Left forelimb (tissue), 1 donor: ENCODE data around the gene EFS.
"Not testable (repeated sequence)": the region's sequence is repeated elsewhere in the genome, so short reads cannot be mapped to it uniquely, and the experiment has no call there.

ENCODE experiments used
- DNase-seq: peaks from one replicate; pipeline ENCODE4 v3.0.0-alpha.2; 2018; ENCODE audit warnings: low spot score

Gene EFS, protein sequence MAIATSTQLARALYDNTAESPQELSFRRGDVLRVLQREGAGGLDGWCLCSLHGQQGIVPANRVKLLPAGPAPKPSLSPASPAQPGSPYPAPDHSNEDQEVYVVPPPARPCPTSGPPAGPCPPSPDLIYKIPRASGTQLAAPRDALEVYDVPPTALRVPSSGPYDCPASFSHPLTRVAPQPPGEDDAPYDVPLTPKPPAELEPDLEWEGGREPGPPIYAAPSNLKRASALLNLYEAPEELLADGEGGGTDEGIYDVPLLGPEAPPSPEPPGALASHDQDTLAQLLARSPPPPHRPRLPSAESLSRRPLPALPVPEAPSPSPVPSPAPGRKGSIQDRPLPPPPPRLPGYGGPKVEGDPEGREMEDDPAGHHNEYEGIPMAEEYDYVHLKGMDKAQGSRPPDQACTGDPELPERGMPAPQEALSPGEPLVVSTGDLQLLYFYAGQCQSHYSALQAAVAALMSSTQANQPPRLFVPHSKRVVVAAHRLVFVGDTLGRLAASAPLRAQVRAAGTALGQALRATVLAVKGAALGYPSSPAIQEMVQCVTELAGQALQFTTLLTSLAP

DNA sequence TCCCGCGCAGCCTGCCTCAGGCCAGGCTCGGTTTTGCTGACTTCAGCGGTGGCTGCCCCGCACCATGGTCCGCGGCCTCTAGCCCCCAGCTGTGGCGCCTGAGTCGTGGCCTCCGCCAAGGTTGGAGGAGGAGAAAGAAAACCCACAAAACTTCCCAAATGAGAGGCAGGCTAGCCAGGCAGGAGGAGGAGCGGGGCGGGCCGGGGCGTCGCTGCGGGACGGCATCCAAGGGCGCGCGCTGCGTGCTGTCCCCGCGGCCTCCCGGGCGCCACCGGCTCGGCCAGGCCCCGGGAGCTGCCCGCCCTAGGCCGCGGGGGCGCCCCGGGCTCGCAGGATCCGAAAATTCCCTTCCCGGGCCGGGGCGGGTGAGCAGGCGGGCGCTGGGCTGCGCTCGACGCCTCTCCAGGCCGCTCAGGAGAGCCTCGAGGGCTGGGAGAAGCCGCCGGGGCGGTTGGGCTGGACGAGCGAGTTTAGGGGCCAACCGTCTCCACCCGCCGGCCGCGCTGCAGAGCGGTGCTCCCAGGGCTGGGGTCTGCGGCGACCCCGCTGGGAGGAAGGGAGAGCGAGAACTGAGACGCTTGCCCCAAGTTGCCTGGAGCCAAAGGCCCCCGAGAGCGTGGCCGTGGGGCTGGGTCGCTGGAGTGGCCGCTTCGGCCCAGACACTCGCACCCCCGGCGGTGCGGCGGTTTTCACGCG lies at the start of gene EFS:
EFS (minus strand) TSS at position 137 of the 696 bp plus-strand sequence. CDS start 147 bp downstream, outside the sequence.
- peak; percentile 83 for DNase-seq

DNA sequence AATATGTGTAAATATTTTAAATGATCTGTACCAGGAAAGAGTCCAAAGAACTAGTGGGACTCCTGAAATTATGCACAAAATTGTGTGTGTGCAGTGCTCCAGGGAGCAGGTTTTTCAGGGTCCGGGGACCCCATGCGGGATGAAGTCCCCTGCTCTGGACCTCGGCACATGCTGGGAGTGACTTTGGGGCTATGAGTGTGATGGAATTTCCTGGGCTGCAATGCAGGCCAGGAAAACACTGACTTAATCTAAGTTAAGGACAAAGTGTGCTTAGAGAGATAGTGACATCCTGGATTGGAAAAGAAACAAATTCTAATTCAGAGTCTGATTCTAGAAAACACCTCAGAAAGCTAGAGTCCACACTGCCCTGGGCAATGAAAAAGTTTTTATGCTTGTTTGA lies 49.3 kb upstream of the EFS start:
- no peak for DNase-seq

DNA sequence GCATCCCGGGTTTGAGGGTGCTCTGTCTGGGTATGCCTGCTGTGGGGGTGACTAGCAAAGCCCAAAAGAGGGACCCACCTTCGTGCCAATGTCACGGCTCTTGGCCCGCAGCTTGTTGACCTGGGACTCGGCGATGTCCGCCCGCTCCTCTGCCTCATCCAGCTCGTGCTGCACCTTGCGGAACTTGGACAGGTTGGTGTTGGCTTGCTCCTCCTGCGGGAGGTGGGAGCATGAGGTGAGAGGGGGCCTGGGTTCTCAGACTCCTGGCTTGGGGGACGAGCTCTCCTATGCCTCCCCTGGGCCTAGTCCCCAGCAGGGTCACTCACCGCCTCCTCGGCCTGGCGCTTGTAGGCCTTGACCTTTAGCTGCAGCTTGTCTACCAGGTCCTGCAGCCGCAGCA lies 48.7 kb upstream of the EFS start:
- DNase-seq, result no peak

DNA sequence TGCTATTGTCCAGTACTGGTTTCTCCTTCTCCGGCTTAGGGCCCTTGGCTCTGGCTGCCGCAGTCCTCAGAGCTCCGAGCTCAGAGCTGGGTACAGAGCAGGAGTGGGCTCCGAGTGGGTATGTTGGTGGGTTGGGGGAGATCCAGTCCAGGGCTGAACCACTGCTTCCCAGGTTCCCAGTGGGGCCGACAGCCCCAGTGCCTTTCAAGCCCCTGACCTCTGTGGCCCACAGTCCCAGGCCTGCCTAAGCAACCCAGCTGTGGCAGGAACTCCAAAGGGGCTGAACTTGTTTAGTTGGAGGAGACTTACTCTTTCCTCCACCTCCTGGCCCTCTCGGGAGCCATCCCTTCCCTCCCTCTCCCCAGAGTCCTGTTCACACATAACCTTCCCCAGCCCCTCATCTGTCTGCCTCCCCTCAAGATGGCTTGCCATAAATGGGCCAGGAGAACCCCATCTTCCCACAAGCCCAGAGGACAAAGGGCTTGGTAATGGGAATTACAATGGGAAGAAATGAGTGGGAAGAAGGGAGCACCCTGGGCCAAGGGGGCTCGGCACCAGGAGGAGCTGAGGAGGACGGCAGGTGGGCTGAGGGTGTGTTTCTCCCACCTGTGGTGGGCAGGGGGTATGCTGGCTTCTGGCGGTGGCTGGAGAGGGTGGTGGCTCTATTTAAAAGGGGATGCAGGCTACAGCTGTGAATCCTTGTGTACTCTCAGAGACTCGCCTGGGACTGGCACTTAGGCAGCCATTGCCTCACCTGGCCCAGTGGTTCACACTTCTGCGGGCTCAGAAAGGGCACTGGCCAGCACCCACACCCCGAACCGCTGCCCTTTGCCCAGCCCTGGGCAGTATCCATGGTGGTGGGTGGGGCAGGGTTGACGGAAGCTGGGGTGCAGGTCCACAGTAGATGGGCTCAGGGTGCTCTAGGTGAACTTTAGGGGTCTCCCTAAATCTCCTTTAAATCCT lies 46.9 kb upstream of the EFS start:
- DNase-seq, result no peak

DNA sequence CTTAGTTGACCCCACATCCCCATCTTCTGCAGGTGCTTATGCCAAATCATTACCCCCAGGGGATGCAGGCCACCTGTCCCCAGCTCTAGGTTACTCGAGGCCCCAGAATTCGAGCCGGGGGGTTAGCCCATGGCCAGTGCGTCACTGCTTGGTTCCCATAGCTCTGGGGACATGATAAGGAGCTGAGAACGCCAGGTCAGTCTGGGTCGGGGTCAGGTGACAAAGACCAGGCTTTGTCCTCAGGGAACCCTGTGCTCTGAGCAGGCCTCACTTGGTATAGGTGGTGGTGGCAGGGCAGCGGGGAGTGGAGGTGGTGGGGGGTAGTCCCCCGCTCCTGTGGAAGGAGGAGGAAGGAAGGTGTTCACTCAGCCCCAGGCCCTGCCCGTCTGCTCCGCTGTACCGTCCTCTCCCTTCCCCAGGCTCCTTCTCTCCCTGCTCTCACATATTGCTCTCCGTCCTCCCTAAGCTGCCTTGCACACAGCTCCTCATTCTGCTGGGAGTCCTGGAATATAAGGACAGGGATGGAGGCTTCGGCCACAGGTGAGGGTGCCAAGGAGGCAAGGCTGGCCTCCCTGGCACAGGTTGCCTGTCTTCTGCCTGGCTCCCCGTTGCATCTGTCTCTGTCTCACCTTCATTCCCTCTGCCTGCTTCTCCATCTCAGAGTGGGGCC lies 45.1 kb upstream of the EFS start:
- no peak for DNase-seq

DNA sequence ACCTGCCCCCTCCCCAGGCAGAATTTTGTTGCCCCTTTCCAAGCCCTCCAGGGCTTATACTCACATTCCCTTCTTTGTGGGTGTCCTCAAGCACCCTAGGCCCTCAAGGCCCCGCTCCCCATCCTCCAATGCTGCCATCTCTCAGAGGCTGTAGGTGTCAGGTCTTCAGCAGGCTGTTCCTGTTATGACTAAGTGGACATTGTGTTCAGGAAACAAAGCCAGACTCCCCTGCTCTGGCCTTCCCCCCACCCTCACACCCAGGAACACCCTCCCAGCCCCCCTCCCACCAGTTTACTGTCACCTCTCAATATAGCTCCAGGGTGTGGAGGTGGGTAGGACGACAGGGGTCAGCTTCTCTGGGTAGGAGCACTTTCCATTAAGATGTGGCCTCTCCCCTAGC lies 44.5 kb upstream of the EFS start:
- DNase-seq, result no peak

DNA sequence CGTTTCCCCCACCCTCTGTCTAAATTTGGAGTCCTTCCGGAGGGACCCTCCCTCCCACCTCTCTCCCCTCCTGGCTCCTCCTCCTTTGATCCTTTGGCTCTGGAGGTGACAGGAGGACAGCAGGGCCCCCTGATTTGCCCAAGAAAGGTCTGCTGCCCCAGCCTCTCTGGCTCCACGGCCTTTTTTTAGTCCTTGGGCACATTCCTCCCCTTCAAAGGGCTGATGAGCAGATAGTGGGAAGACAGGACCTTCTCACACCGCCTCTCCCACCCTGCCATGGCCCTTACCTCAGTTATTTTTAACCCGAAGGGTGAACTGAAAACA lies 43.3 kb upstream of the EFS start:
- no peak for DNase-seq

DNA sequence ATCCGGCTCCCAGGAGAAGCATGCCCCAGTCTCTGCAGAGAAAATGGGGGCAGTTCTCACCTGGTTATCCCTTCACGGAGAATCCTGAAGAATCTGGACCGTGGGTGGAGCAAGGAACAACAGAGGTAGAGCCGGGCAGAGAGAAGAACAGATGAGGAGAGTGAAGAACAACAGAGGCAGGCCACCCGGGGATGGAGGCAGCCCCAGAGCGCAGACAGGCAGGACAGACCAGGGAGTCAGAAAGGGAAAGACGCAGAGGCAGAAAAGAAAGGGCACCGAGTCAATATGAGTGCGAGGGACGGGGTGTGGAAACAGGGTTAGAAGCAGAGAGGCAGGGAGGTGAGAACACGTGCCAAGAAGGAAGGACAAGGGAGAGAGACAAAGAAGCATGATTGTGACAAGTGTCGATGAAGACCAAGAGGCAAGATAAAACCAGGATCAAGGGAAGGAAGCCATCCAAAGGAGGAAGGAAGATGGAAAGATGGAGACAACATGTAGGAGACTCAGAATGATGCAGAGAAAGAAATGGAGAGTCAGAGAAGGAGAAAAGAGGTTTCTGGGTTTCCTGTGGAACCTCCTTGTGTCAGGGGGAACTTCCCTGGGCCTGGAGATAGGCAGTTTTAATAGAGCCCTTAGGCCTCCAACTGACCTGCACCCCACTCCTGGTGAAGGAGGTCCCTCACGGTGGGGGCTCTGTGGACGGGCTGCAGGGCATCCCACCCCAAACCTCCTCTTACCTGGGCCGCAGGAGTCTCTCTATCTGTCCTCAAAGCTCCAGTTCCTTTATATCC lies 42.7 kb upstream of the EFS start, which contains the start of gene MYH6:
MYH6 (minus strand) TSS at position 758 of the 791 bp plus-strand sequence. CDS start 1,050 bp downstream, outside the sequence.
- DNase-seq, result no peak

DNA sequence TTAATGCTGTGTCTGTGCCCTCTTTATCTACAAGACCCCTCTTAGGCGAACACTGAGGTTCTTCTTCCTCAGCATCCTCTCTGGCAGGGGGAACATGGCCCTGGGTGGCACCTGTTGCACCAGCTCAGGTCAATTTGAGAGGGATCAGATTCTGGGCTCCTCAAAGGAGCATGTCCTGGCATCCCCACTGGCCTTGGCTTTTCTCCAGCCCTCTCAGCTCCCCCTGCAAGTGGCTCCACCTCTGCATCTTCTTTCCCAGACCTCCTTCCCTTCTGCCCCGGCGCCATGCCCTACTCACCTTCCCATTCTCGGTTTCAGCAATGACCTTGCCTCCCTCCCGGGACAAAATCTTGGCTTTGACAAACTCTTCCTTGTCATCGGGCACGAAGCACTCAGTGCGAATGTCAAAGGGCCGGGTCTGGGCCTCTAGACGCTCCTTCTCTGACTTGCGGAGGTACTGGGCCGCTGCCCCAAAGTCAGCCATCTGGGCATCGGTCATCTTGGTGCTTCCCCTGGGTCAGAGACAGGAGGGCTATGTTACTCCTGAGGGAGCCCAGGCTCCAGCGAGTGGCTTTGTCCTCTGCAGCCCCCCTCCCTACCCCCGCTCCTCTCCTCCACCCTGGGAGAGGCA lies 41.9 kb upstream of the EFS start:
- no peak for DNase-seq

DNA sequence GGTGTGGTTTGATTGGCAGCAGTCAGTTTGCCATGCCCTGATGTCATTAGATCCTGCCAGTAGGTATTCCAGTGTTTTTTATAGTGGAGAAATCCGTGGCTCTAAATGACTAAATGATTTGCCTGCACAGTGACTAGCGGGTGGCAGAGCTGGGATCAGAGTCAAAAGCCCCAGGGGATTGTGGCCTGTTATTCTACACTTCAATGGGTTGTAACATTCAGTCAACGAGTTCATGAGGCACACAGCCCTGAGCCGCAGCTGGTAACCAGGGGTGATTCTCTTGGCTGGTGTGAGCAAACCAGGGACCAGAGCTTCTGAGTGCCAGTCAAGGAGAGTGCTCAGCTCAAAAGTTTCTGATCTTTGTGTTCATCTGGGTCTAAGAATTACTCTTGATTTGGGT lies 41.3 kb upstream of the EFS start:
- DNase-seq, result no peak

DNA sequence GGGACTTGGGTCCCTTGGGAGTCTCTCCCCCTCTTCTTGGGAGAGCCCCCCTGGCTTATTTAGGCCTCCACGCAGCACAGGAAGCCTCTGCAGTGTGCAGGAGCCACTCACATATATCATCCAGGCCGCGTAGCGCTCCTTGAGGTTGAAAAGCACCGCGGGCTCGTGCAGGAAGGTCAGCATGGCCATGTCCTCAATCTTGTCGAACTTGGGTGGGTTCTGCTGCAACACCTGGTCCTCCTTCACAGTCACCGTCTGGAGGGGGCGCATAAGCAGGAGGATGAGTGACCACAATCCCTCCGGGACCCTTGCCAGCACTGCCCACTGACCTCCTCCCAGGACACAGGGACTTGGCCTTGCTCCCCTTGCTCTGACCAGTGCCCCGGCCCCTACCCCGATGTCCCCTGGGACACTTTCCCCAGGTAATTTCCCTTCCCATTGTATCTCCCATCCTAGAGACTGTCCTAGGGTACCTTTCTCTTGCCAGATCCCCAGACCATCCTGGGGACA lies 40.6 kb upstream of the EFS start:
- DNase-seq, result no peak

DNA sequence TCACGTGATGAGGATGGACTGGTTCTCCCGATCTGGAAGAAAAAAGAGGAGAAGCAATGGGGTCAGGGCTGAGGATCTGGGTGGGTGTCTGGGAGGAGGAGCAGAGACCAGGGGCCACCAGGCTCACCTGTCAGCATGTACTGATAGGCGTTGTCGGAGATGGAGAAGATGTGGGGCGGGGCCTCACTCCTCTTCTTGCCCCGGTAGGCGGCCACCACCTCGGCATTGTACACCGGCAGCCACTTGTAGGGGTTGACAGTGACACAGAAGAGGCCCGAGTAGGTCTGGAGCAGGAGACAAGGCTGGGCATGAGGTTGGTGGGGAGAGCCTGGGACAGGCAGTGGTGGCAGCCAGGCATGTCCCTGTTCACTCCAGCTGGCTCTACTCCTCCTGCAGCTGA lies 40.1 kb upstream of the EFS start:
- no peak for DNase-seq

DNA sequence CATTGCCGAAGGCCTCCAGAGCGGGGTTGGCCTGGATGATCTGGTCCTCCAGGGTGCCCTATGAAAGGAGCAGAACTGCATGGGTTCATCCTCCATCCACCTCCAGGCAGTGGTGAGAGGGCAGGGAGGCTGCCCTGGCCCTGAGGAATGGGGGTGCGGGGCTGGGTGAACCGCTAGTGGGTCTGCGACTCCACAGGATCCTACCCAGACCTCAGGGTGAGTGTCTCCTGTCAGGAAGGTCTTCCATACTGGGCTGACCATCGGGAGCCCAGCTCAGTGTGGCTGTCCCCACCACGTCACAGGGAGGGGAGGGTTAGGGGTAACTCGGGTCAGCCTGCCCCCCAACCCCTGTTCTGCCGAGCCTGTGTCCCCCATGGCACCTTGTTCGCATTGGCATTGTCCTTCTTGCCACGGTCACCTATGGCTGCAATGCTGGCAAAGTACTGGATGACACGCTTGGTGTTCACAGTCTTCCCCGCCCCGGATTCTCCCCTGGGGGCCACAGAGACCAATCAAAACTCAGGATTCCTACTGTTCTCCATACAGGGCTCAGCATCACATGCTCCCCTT lies 39.4 kb upstream of the EFS start:
- DNase-seq, result no peak

DNA sequence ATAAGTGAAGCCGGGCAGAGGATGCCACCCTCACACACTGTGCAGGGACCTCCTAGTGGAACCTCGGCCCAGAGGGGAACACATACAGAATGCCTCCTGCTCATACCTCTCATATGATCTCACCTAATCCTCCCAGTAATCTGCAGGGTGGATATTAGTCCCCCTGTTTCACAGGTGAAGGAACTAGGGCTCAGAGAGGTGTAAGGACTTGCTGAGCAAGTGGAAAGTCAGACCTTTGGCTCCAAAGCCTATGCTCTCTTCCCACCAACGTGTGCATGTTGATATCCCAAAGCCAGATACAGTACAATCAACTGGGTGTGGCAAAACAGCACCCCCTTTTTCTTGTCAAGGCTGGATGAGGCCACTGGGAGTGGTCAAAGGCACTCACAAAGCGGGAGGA lies 38.9 kb upstream of the EFS start:
- DNase-seq, result no peak

DNA sequence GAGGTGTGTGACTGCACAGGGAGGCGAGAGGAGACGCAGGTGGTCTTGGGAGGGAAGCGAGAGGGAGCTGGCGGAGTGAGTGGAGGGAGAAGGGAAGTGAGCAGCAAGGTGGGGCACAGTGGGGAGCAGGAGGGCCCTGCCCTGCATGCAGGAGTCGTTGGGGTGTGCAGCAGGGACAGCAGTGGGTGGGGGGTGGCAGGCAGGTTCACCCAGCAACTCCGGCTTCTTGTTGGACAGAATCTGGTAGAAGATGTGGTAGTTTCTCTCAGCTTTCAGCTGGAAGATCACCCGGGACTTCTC lies 38.1 kb upstream of the EFS start:
- DNase-seq, result no peak

DNA sequence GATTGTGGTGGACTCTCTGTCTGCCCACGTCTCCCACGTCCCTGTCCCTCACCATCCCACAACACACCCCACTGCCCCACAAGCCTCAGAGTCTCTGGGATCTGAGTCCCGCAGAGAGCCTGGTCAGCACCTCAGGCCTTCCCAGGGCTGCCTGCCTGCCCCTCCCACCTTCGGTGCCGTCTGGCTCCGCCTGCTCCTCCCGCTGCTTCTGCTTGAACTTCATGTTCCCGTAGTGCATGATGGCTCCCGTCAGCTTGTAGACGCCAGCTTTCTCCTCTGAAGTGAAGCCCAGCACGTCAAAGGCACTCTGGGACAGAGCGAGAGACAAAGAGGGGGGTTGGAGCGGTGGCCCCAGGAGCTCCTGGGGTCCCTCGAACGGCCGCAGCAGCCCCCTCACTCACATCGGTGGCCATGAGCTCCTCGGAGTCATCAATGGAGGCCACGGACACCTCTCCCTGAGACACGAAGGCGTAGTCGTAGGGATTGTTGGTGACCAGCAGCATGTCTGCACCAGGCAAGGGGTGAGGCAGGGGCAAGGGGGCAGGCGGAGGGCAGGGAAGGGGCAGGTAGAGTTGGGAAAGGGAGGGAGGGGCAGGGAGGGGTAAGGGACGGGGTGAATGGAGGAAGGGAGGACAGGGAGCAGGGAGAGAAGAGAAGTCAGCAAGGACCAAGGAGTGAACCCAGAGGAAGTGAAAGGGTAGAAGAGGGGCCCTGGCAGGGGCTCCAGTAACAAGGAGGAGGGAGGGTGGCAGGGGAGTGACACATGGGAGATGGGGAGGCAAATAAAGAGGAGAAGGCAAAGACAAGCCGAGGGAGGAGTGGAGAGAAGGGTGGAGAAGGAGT lies 37.5 kb upstream of the EFS start:
- no peak for DNase-seq

DNA sequence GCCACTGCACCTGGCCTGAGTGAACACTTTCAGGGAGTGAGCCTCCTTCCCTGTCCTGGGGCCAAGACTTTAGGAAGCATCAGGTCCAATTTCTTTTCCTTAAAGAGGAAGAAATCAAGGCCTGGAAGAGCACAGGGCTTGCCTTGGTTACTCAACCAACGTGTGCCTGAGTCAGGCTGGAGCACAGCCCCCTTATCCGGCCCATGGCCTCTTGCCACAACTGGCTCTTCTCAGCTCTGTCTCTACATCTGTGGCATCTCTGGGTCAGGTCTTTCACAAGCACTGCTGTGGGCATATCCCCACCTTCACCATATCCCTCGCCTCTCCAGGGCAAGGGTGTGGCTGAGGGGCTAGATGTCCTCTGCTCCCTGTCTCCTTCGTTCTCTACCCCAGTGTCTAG lies 36.3 kb upstream of the EFS start:
- no peak for DNase-seq

DNA sequence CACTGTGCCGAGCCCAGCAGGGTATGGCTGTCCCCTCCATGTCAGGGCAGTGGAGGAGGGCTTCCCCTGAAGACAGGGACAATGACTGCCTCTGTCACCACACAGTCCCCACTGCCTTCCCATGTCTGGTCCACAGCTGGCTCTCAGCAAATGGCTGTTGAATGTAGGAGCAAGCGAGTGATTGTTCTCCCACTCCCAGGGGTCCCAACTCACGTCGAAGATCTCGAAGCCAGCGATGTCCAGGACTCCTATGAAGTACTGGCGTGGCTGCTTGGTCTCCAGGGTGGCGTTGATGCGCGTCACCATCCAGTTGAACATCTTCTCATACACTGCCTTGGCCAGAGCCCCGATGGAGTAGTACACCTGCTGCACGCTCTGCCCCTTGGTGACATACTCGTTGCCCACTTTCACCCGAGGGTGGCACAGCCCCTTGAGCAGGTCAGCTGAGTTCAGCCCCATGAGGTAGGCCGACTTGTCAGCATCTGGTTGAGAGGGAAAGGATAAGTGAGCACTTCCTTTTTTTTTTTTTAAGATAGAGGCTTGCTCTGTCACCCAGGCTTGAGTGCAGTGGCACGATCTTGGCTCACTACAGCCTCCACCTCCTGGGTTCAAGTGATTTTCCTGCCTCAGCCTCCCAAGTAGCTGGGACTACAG lies 35.7 kb upstream of the EFS start:
- not testable (repeated sequence) for DNase-seq
